OCI-LY1 (cell line): ENCODE results near the gene CLASP2.

ENCODE experiments used
- H2AFZ ChIP-seq: fragments of 200-600 bp; sonication (generic), shearing (Covaris generic); 2 replicates; pipeline ENCODE4 v1.6.0; 2014; ENCODE audit warnings: antibody characterized with exemption, mild to moderate bottlenecking, low read length
- H3F3A ChIP-seq: fragments of 200-600 bp; sonication (generic), shearing (Covaris generic); 2 replicates; pipeline ENCODE4 v1.6.0; 2014; ENCODE audit warnings: mild to moderate bottlenecking, antibody characterized with exemption, low read length, moderate library complexity; ENCODE audit not compliant: insufficient read depth
- H3K27ac ChIP-seq: fragments of 200-600 bp; sonication (generic); 2 replicates; pipeline ENCODE4 v1.5.1; 2014; ENCODE audit warnings: low read length, mixed run types, mild to moderate bottlenecking, low read depth; ENCODE audit not compliant: poor library complexity, severe bottlenecking
- H3K27me3 ChIP-seq: fragments of 200-600 bp; sonication (generic); 2 replicates; pipeline ENCODE4 v1.6.0; 2014; ENCODE audit warnings: antibody characterized with exemption, mild to moderate bottlenecking, low read length, moderate library complexity; ENCODE audit not compliant: insufficient read depth
- H3K36me3 ChIP-seq: fragments of 200-600 bp; sonication (generic); 2 replicates; pipeline ENCODE4 v1.6.1; 2014; ENCODE audit warnings: mild to moderate bottlenecking, antibody characterized with exemption, low read length, moderate library complexity, mixed read lengths; ENCODE audit not compliant: insufficient read depth
- H3K4me1 ChIP-seq: fragments of 200-600 bp; sonication (generic); 2 replicates; pipeline ENCODE4 v1.5.1; 2014; ENCODE audit warnings: mild to moderate bottlenecking, low read length, moderate library complexity; ENCODE audit not compliant: insufficient read depth, severe bottlenecking
- H3K4me2 ChIP-seq: fragments of 200-600 bp; sonication (generic), shearing (Covaris generic); 2 replicates; pipeline ENCODE4 v1.6.1; 2014; ENCODE audit warnings: low read length
- H3K4me3 ChIP-seq: fragments of 200-600 bp; sonication (generic); 2 replicates; pipeline ENCODE4 v1.5.1; 2014; ENCODE audit warnings: low read length, low read depth, mild to moderate bottlenecking, mixed read lengths; ENCODE audit not compliant: poor library complexity, severe bottlenecking
- H3K79me2 ChIP-seq: fragments of 200-600 bp; shearing (Covaris generic); 2 replicates; pipeline ENCODE4 v1.6.1; 2016; ENCODE audit warnings: mixed run types, low read length, mixed read lengths; ENCODE audit not compliant: insufficient read depth
- H3K9ac ChIP-seq: fragments of 200-600 bp; sonication (generic), shearing (Covaris generic); 2 replicates; pipeline ENCODE4 v1.6.1; 2014; ENCODE audit warnings: mild to moderate bottlenecking, low read length, mixed read lengths
- H3K9me2 ChIP-seq: fragments of 200-600 bp; sonication (generic), shearing (Covaris generic); 2 replicates; pipeline ENCODE4 v1.6.1; 2014; ENCODE audit warnings: low read depth, mild to moderate bottlenecking, low read length, mixed read lengths
- H3K9me3 ChIP-seq: fragments of 200-600 bp; shearing (Covaris generic); 2 replicates; pipeline ENCODE4 v1.6.1; 2014; ENCODE audit warnings: low read length, mixed read lengths
- H4K20me1 ChIP-seq: fragments of 200-600 bp; sonication (generic), shearing (Covaris generic); 2 replicates; pipeline ENCODE4 v1.6.0; 2016; ENCODE audit warnings: mild to moderate bottlenecking, low read length; ENCODE audit not compliant: insufficient read depth
- EZH2 ChIP-seq: fragments of 200-600 bp; sonication (generic), shearing (Covaris generic); IDR thresholded peaks from 2 replicates; pipeline ENCODE4 v1.8.0; 2017; ENCODE audit warnings: borderline replicate concordance, mixed run types, mild to moderate bottlenecking, antibody characterized with exemption, low read length, moderate library complexity, mixed read lengths
- TF ChIP-seq, protein P1 (sequence below): fragments of 200-600 bp; sonication (generic), shearing (Covaris generic); IDR thresholded peaks from 2 replicates; pipeline ENCODE4 v1.5.1; 2017; ENCODE audit warnings: mild to moderate bottlenecking, antibody characterized with exemption, low read length, moderate library complexity, mixed read lengths

The CLASP2 gene

GRCh38 chr3:33544126-33544525 lies 173.9 kb downstream of the CLASP2 start:
- Histone ChIP-seq H3K27ac (no peak overlapping the region), H3K27me3 (no peaks in the 10 kb centered on the region), H4K20me1 (no peaks in the 10 kb centered on the region), H3F3A (no peaks in the 10 kb centered on the region; the same call in 1 of the 2 replicates), H3K9me3 (0 out of 2 replicates have a peak, but pooled peaks cover 3% of the 10 kb centered on the region), H3K9ac (no peak overlapping the region), H3K79me2 (no peaks in the 10 kb centered on the region), H3K9me2 (no peaks in the 10 kb centered on the region), H3K4me2 (no peak overlapping the region), H2AFZ (no peak overlapping the region), H3K4me1 (peaks cover 4% of the 10 kb centered on the region), H3K4me3 (no peak overlapping the region), H3K36me3 (peaks cover 49% of the 10 kb centered on the region)
- TF ChIP-seq, protein P1, sequence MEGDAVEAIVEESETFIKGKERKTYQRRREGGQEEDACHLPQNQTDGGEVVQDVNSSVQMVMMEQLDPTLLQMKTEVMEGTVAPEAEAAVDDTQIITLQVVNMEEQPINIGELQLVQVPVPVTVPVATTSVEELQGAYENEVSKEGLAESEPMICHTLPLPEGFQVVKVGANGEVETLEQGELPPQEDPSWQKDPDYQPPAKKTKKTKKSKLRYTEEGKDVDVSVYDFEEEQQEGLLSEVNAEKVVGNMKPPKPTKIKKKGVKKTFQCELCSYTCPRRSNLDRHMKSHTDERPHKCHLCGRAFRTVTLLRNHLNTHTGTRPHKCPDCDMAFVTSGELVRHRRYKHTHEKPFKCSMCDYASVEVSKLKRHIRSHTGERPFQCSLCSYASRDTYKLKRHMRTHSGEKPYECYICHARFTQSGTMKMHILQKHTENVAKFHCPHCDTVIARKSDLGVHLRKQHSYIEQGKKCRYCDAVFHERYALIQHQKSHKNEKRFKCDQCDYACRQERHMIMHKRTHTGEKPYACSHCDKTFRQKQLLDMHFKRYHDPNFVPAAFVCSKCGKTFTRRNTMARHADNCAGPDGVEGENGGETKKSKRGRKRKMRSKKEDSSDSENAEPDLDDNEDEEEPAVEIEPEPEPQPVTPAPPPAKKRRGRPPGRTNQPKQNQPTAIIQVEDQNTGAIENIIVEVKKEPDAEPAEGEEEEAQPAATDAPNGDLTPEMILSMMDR, result no peak
- TF ChIP-seq EZH2, result no peak

GRCh38 chr3:33543601-33544000 lies 174.5 kb downstream of the CLASP2 start:
- Histone ChIP-seq H3K79me2 (no peaks in the 10 kb centered on the region), H3K4me1 (peaks cover 4% of the 10 kb centered on the region), H3K27ac (no peak overlapping the region), H3K9me3 (0 out of 2 replicates have a peak, but pooled peaks cover 3% of the 10 kb centered on the region), H3K9ac (no peak overlapping the region), H4K20me1 (no peaks in the 10 kb centered on the region), H3F3A (no peaks in the 10 kb centered on the region; the same call in 1 of the 2 replicates), H3K9me2 (no peaks in the 10 kb centered on the region), H3K4me3 (no peak overlapping the region), H3K27me3 (no peaks in the 10 kb centered on the region), H2AFZ (no peak overlapping the region), H3K4me2 (no peak overlapping the region), H3K36me3 (peaks cover 43% of the 10 kb centered on the region)
- TF ChIP-seq, protein P1, result no peak
- TF ChIP-seq EZH2, result no peak

- TF ChIP-seq EZH2, result no peak
- TF ChIP-seq, protein P1, result no peak
- no peak overlapping the region for H3K4me3 ChIP-seq
- H3K9me3 ChIP-seq, result 0 out of 2 replicates have a peak, but pooled peaks cover 2% of the 10 kb centered on the region
- H3K9me2 ChIP-seq, result no peaks in the 10 kb centered on the region
- H3K4me2 ChIP-seq, result no peak overlapping the region
- H4K20me1 ChIP-seq, result no peaks in the 10 kb centered on the region
- no peak overlapping the region for H3K27ac ChIP-seq
- no peaks in the 10 kb centered on the region for H3K27me3 ChIP-seq
- peaks cover 4% of the 10 kb centered on the region for H3K4me1 ChIP-seq
- peaks cover 54% of the 10 kb centered on the region for H3K36me3 ChIP-seq
- no peak overlapping the region for H2AFZ ChIP-seq
- H3K9ac ChIP-seq, result no peak overlapping the region
- no peaks in the 10 kb centered on the region; the same call in 1 of the 2 replicates for H3F3A ChIP-seq
- no peaks in the 10 kb centered on the region for H3K79me2 ChIP-seq
Measured at GRCh38 chr3:33541918-33542317, 176.1 kb downstream of the CLASP2 start.
